Measurements from ENCODE around the gene LAMP1.

LAMP1 gene

GRCh38 chr13:113295776-113296175 is 1.3 kb upstream of the LAMP1 start:
- no peak for TF ChIP-seq CTCF (IDR thresholded peaks at IDR 0.05; ENCODE audit: control extremely low read depth, extremely low read depth, low read depth, missing control alignments)
- POLR2A ChIA-PET = no interaction called here
- no peak for DNase-seq (ENCODE audit: extremely low spot score)
- CTCF ChIA-PET = no interaction called here

- no peak for TF ChIP-seq CTCF (IDR thresholded peaks at IDR 0.05; ENCODE audit: control extremely low read depth, extremely low read depth, low read depth, missing control alignments)
- POLR2A ChIA-PET = interaction anchor here (1.1 kb wide), 1 partner anchor 11 kb away, joined by 4 read pairs; no protein-coding TSS in a partner anchor
- CTCF ChIA-PET = interaction anchor here (1.3 to 1.6 kb wide), 2 partner anchors 20 to 48 kb away, joined by 3 to 5 read pairs; no protein-coding TSS in a partner anchor
- peak; percentile 53 for DNase-seq (ENCODE audit: extremely low spot score)
Observed at GRCh38 chr13:113297370-113298042, 467 bp downstream of the LAMP1 start.

- DNase-seq (ENCODE audit: extremely low spot score) = no peak
- CTCF ChIA-PET = interaction anchor here (1.3 to 1.6 kb wide), 2 partner anchors 19 to 49 kb away, joined by 3 to 5 read pairs; no protein-coding TSS in a partner anchor
- TF ChIP-seq CTCF (IDR thresholded peaks at IDR 0.05; ENCODE audit: control extremely low read depth, extremely low read depth, low read depth, missing control alignments) = no peak
- POLR2A ChIA-PET = interaction anchor here (0.7 to 1.1 kb wide), 2 partner anchors 10 to 353 kb away, joined by 3 to 4 read pairs; no protein-coding TSS in a partner anchor
Observed at GRCh38 chr13:113298043-113298945, 1.3 kb downstream of the LAMP1 start.

- peak; percentile 51 for DNase-seq (ENCODE audit: extremely low spot score)
- POLR2A ChIA-PET = interaction anchor here (0.7 to 0.9 kb wide), 2 partner anchors 27 to 52 kb away, joined by 3 to 4 read pairs; no protein-coding TSS in a partner anchor
- no peak for TF ChIP-seq CTCF (IDR thresholded peaks at IDR 0.05; ENCODE audit: control extremely low read depth, extremely low read depth, low read depth, missing control alignments)
- CTCF ChIA-PET = no interaction called here
Observed at GRCh38 chr13:113299951-113300350, 2.9 kb downstream of the LAMP1 start.

- ChIA-PET POLR2A (no interaction called here), CTCF (no interaction called here)
- TF ChIP-seq CTCF (IDR thresholded peaks at IDR 0.05; ENCODE audit: control extremely low read depth, extremely low read depth, low read depth, missing control alignments) = no peak
- no peak for DNase-seq (ENCODE audit: extremely low spot score)
Observed at GRCh38 chr13:113302986-113303385, 5.9 kb downstream of the LAMP1 start.

GRCh38 chr13:113304121-113304520 is 7.1 kb downstream of the LAMP1 start:
- no peak for DNase-seq (ENCODE audit: extremely low spot score)
- POLR2A ChIA-PET = no interaction called here
- no peak for TF ChIP-seq CTCF (IDR thresholded peaks at IDR 0.05; ENCODE audit: control extremely low read depth, extremely low read depth, low read depth, missing control alignments)
- CTCF ChIA-PET = interaction anchor here (0.9 to 1.1 kb wide), 2 partner anchors 65 to 90 kb away, joined by 3 read pairs; no protein-coding TSS in a partner anchor

All from GM10248 (cell line).